ENCODE measurements around the gene ZNF74. TPM values are rescaled to one million over a fixed set of nuclear protein-coding genes. Genes with fewer than 3 reads are reported as not detected.
A peak's percentile ranks its signal among the peaks of the same experiment; 100 is the strongest.

Gene ZNF74
- total and polyA plus RNA-seq, 3 donors from 2014 or later, result 4.1 to 11.8 (median 6.5) TPM

- H3K4me1 ChIP-seq, result peaks cover 25% of the 10 kb centered on the region
Observed at GRCh38 chr22:20426259-20426615, 32.3 kb downstream of the ZNF74 start.

GRCh38 chr22:20427104-20427944 lies 33.4 kb downstream of the ZNF74 start:
- no peak overlapping the region for H3K27ac ChIP-seq
- no peaks in the 10 kb centered on the region for H3K36me3 ChIP-seq (ENCODE audit: low read depth, missing control alignments)
- H3K4me1 ChIP-seq, result peaks cover 25% of the 10 kb centered on the region
- WGBS, 2 donors, result 94 to 95% methylated on average over 8 of the region's 8 CpGs
- no peak for TF ChIP-seq POLR2A (IDR thresholded peaks at IDR 0.05)
- no peak for TF ChIP-seq CTCF (IDR thresholded peaks at IDR 0.05)
- H3K4me3 ChIP-seq, result no peak overlapping the region
- intact Hi-C loops (cut with DNase I; ENCODE audit: low total_unique reads), result loop anchor here (10.0 kb wide), 1 partner anchor 67 kb away; the partner anchor contains the start of gene KLHL22
- DNase-seq, result no peak
- no peaks in the 10 kb centered on the region for H3K9me3 ChIP-seq
- H3K27me3 ChIP-seq, result no peaks in the 10 kb centered on the region

More at GRCh38 chr22:20426259-20426615, 32.3 kb downstream of the ZNF74 start:
- no peak for DNase-seq
- H3K27ac ChIP-seq, result no peak overlapping the region
- intact Hi-C loops (cut with DNase I; ENCODE audit: low total_unique reads), result loop anchor here (10.0 kb wide), 1 partner anchor 69 kb away; the partner anchor contains the start of gene KLHL22
- peak overlapping the region in 1 of 2 donors; percentile 31 for H3K4me3 ChIP-seq
- H3K36me3 ChIP-seq (ENCODE audit: low read depth, missing control alignments), result no peaks in the 10 kb centered on the region
- no peak for TF ChIP-seq CTCF (IDR thresholded peaks at IDR 0.05)
- TF ChIP-seq POLR2A (IDR thresholded peaks at IDR 0.05), result no peak
- H3K9me3 ChIP-seq, result no peaks in the 10 kb centered on the region
- WGBS, 2 donors, result 81 to 87% methylated on average over 10 to 12 of the region's 12 CpGs
- no peaks in the 10 kb centered on the region for H3K27me3 ChIP-seq

- H3K27ac ChIP-seq, result no peak overlapping the region
- 92 to 95% methylated on average over 4 of the region's 4 CpGs for WGBS, 2 donors
- no peak for DNase-seq
- intact Hi-C loops (cut with DNase I; ENCODE audit: low total_unique reads), result loop anchor here (10.0 kb wide), 1 partner anchor 67 kb away; the partner anchor contains the start of gene KLHL22
- TF ChIP-seq POLR2A (IDR thresholded peaks at IDR 0.05) (no peak), CTCF (IDR thresholded peaks at IDR 0.05) (no peak)
- H3K4me3 ChIP-seq, result no peak overlapping the region
- no peaks in the 10 kb centered on the region for H3K27me3 ChIP-seq
- no peaks in the 10 kb centered on the region for H3K36me3 ChIP-seq (ENCODE audit: low read depth, missing control alignments)
- H3K9me3 ChIP-seq, result no peaks in the 10 kb centered on the region
- peaks cover 20% of the 10 kb centered on the region for H3K4me1 ChIP-seq
Observed at GRCh38 chr22:20427945-20428417, 34.0 kb downstream of the ZNF74 start.

- no peaks in the 10 kb centered on the region for H3K36me3 ChIP-seq (ENCODE audit: low read depth, missing control alignments)
- no peaks in the 10 kb centered on the region for H3K27me3 ChIP-seq
- no peak for DNase-seq
- H3K4me3 ChIP-seq, result peak overlapping the region in 1 of 2 donors; percentile 26
- 76% methylated on average over 19 to 23 of the region's 23 CpGs for WGBS, 2 donors
- intact Hi-C loops (cut with DNase I; ENCODE audit: low total_unique reads), result loop anchor here (10.0 kb wide), 1 partner anchor 66 kb away; the partner anchor contains the start of gene KLHL22
- peaks cover 14% of the 10 kb centered on the region for H3K4me1 ChIP-seq
- no peak overlapping the region for H3K27ac ChIP-seq
- TF ChIP-seq POLR2A (IDR thresholded peaks at IDR 0.05), result no peak
- TF ChIP-seq CTCF (IDR thresholded peaks at IDR 0.05), result no peak
- H3K9me3 ChIP-seq, result no peaks in the 10 kb centered on the region
Observed at GRCh38 chr22:20428496-20429253, 34.7 kb downstream of the ZNF74 start.
